ENCODE results near the gene PRDM5.

PRDM5 gene

GRCh38 chr4:120812216-120812615 is 110.3 kb downstream of the PRDM5 start:
- H3K27ac ChIP-seq (ENCODE audit: insufficient read depth in 1 of 2, low read depth in 1 of 2, low read length in 2 of 2, poor library complexity in 1 of 2, severe bottlenecking in 2 of 2): no peak overlapping the region
- no CpG with 5 or more reads among the region's 2 CpGs for WGBS (ENCODE audit: insufficient coverage)
- CTCF ChIA-PET: no interaction called here

GRCh38 chr4:120809518-120809917 is 113.0 kb downstream of the PRDM5 start:
- ChIA-PET POLR2A (no interaction called here), CTCF (interaction anchor here (0.9 kb wide), 1 partner anchor 92 kb away, joined by 3 read pairs; no protein-coding TSS in a partner anchor)
- H3K9me3 ChIP-seq (ENCODE audit: control extremely low read depth in 1 of 5, control insufficient read depth in 4 of 5, insufficient read depth in 2 of 5, low read depth in 1 of 5, low read length in 4 of 5): peaks cover 0 to 11% (median 3%) of the 10 kb centered on the region in 5 experiments
- peaks cover 0 to 3% (median 0%) of the 10 kb centered on the region in 4 experiments for H3K36me3 ChIP-seq (ENCODE audit: control insufficient read depth in 4 of 4, insufficient read depth in 4 of 4, low read length in 3 of 4)
- no peak for DNase-seq
- H3K27me3 ChIP-seq (replicated peaks in 2 of 5; ENCODE audit: control insufficient read depth in 4 of 5, insufficient read depth in 5 of 5, low read length in 4 of 5): no peaks in the 10 kb centered on the region
- 100% methylated on average over 1 of the region's 1 CpG for WGBS (ENCODE audit: insufficient coverage)
- no peak overlapping the region for H3K27ac ChIP-seq (ENCODE audit: insufficient read depth in 1 of 2, low read depth in 1 of 2, low read length in 2 of 2, poor library complexity in 1 of 2, severe bottlenecking in 2 of 2)
- no peak overlapping the region for H3K4me3 ChIP-seq (ENCODE audit: control insufficient read depth in 1 of 7, extremely low read depth in 1 of 7, insufficient read depth in 4 of 7, low read depth in 2 of 7, low read length in 6 of 7)
- no peaks in the 10 kb centered on the region for H3K4me1 ChIP-seq (ENCODE audit: control extremely low read depth in 1 of 4, control insufficient read depth in 4 of 4, insufficient read depth in 4 of 4, low read length in 3 of 4)

More at GRCh38 chr4:120812216-120812615, 110.3 kb downstream of the PRDM5 start:
- no peak overlapping the region for H3K4me3 ChIP-seq (ENCODE audit: control insufficient read depth in 1 of 7, extremely low read depth in 1 of 7, insufficient read depth in 4 of 7, low read depth in 2 of 7, low read length in 6 of 7)
- H3K4me1 ChIP-seq (ENCODE audit: control extremely low read depth in 1 of 4, control insufficient read depth in 4 of 4, insufficient read depth in 4 of 4, low read length in 3 of 4): no peaks in the 10 kb centered on the region
- POLR2A ChIA-PET: no interaction called here
- DNase-seq: no peak
- H3K36me3 ChIP-seq (ENCODE audit: control insufficient read depth in 4 of 4, insufficient read depth in 4 of 4, low read length in 3 of 4): peaks cover 0 to 2% (median 0%) of the 10 kb centered on the region in 4 experiments
- peaks cover 0 to 11% (median 3%) of the 10 kb centered on the region in 5 experiments for H3K9me3 ChIP-seq (ENCODE audit: control extremely low read depth in 1 of 5, control insufficient read depth in 4 of 5, insufficient read depth in 2 of 5, low read depth in 1 of 5, low read length in 4 of 5)
- no peaks in the 10 kb centered on the region for H3K27me3 ChIP-seq (replicated peaks in 2 of 5; ENCODE audit: control insufficient read depth in 4 of 5, insufficient read depth in 5 of 5, low read length in 4 of 5)

GRCh38 chr4:120808475-120809141 is 113.9 kb downstream of the PRDM5 start:
- H3K27me3 ChIP-seq (replicated peaks in 2 of 5; ENCODE audit: control insufficient read depth in 4 of 5, insufficient read depth in 5 of 5, low read length in 4 of 5): no peaks in the 10 kb centered on the region
- no peak for DNase-seq
- ChIA-PET POLR2A (no interaction called here), CTCF (interaction anchor here (0.9 kb wide), 1 partner anchor 9 kb away, joined by 3 read pairs; no protein-coding TSS in a partner anchor)
- H3K9me3 ChIP-seq (ENCODE audit: control extremely low read depth in 1 of 5, control insufficient read depth in 4 of 5, insufficient read depth in 2 of 5, low read depth in 1 of 5, low read length in 4 of 5): peaks cover 0 to 11% (median 3%) of the 10 kb centered on the region in 5 experiments
- no peak overlapping the region for H3K4me3 ChIP-seq (ENCODE audit: control insufficient read depth in 1 of 7, extremely low read depth in 1 of 7, insufficient read depth in 4 of 7, low read depth in 2 of 7, low read length in 6 of 7)
- no peaks in the 10 kb centered on the region for H3K4me1 ChIP-seq (ENCODE audit: control extremely low read depth in 1 of 4, control insufficient read depth in 4 of 4, insufficient read depth in 4 of 4, low read length in 3 of 4)
- H3K36me3 ChIP-seq (ENCODE audit: control insufficient read depth in 4 of 4, insufficient read depth in 4 of 4, low read length in 3 of 4): peaks cover 0 to 3% (median 0%) of the 10 kb centered on the region in 4 experiments
- WGBS (ENCODE audit: insufficient coverage): 99% methylated on average over 12 of the region's 24 CpGs
- no peak overlapping the region for H3K27ac ChIP-seq (ENCODE audit: insufficient read depth in 1 of 2, low read depth in 1 of 2, low read length in 2 of 2, poor library complexity in 1 of 2, severe bottlenecking in 2 of 2)

- no peaks in the 10 kb centered on the region for H3K9me3 ChIP-seq (ENCODE audit: control extremely low read depth in 1 of 5, control insufficient read depth in 4 of 5, insufficient read depth in 2 of 5, low read depth in 1 of 5, low read length in 4 of 5)
- no peak for DNase-seq
- no peaks in the 10 kb centered on the region for H3K36me3 ChIP-seq (ENCODE audit: control insufficient read depth in 4 of 4, insufficient read depth in 4 of 4, low read length in 3 of 4)
- no peaks in the 10 kb centered on the region for H3K27me3 ChIP-seq (replicated peaks in 2 of 5; ENCODE audit: control insufficient read depth in 4 of 5, insufficient read depth in 5 of 5, low read length in 4 of 5)
- WGBS (ENCODE audit: insufficient coverage): 89% methylated on average over 4 of the region's 5 CpGs
- no peak overlapping the region for H3K27ac ChIP-seq (ENCODE audit: insufficient read depth in 1 of 2, low read depth in 1 of 2, low read length in 2 of 2, poor library complexity in 1 of 2, severe bottlenecking in 2 of 2)
- H3K4me3 ChIP-seq (ENCODE audit: control insufficient read depth in 1 of 7, extremely low read depth in 1 of 7, insufficient read depth in 4 of 7, low read depth in 2 of 7, low read length in 6 of 7): no peak overlapping the region
- CTCF ChIA-PET: no interaction called here
- POLR2A ChIA-PET: no interaction called here
- no peaks in the 10 kb centered on the region for H3K4me1 ChIP-seq (ENCODE audit: control extremely low read depth in 1 of 4, control insufficient read depth in 4 of 4, insufficient read depth in 4 of 4, low read length in 3 of 4)
Measured at GRCh38 chr4:120801137-120801758, 121.3 kb downstream of the PRDM5 start.

DNA sequence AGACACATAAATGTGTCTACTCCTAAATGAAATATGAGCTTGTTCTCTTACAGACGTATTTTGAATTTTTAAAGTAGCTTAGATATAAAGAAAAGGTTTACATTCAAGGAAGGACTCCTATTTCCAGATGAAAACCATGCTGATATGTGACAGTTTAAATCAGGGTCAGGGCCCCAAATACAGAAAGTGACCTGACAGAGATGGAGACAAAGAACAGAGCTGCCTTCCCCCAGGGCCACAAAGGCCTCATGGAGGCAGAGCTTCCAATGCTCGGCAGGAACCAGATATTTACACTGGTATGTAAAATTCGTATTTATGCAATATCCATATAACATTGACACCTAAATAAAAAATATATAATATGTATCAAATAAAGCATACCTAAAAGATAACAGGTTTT is 124.0 kb downstream of the PRDM5 start:
- no peaks in the 10 kb centered on the region for H3K36me3 ChIP-seq (ENCODE audit: control insufficient read depth in 4 of 4, insufficient read depth in 4 of 4, low read length in 3 of 4)
- no peak overlapping the region for H3K27ac ChIP-seq (ENCODE audit: insufficient read depth in 1 of 2, low read depth in 1 of 2, low read length in 2 of 2, poor library complexity in 1 of 2, severe bottlenecking in 2 of 2)
- H3K27me3 ChIP-seq (replicated peaks in 2 of 5; ENCODE audit: control insufficient read depth in 4 of 5, insufficient read depth in 5 of 5, low read length in 4 of 5): no peaks in the 10 kb centered on the region
- H3K9me3 ChIP-seq (ENCODE audit: control extremely low read depth in 1 of 5, control insufficient read depth in 4 of 5, insufficient read depth in 2 of 5, low read depth in 1 of 5, low read length in 4 of 5): no peaks in the 10 kb centered on the region
- ChIA-PET CTCF (interaction anchor here (1.3 to 1.4 kb wide), 2 partner anchors 41 to 121 kb away, joined by 3 read pairs; no protein-coding TSS in a partner anchor), POLR2A (no interaction called here)
- no CpG with 5 or more reads among the region's 3 CpGs for WGBS (ENCODE audit: insufficient coverage)
- no peak overlapping the region for H3K4me3 ChIP-seq (ENCODE audit: control insufficient read depth in 1 of 7, extremely low read depth in 1 of 7, insufficient read depth in 4 of 7, low read depth in 2 of 7, low read length in 6 of 7)
- no peak for DNase-seq
- no peaks in the 10 kb centered on the region for H3K4me1 ChIP-seq (ENCODE audit: control extremely low read depth in 1 of 4, control insufficient read depth in 4 of 4, insufficient read depth in 4 of 4, low read length in 3 of 4)

- Histone ChIP-seq H3K36me3 (ENCODE audit: control insufficient read depth in 4 of 4, insufficient read depth in 4 of 4, low read length in 3 of 4) (no peaks in the 10 kb centered on the region), H3K4me3 (ENCODE audit: control insufficient read depth in 1 of 7, extremely low read depth in 1 of 7, insufficient read depth in 4 of 7, low read depth in 2 of 7, low read length in 6 of 7) (no peak overlapping the region), H3K27ac (ENCODE audit: insufficient read depth in 1 of 2, low read depth in 1 of 2, low read length in 2 of 2, poor library complexity in 1 of 2, severe bottlenecking in 2 of 2) (no peak overlapping the region), H3K27me3 (replicated peaks in 2 of 5; ENCODE audit: control insufficient read depth in 4 of 5, insufficient read depth in 5 of 5, low read length in 4 of 5) (no peaks in the 10 kb centered on the region), H3K9me3 (ENCODE audit: control extremely low read depth in 1 of 5, control insufficient read depth in 4 of 5, insufficient read depth in 2 of 5, low read depth in 1 of 5, low read length in 4 of 5) (no peaks in the 10 kb centered on the region), H3K4me1 (ENCODE audit: control extremely low read depth in 1 of 4, control insufficient read depth in 4 of 4, insufficient read depth in 4 of 4, low read length in 3 of 4) (peaks cover 0 to 3% (median 0%) of the 10 kb centered on the region in 4 experiments)
- no peak for DNase-seq
- no CpG with 5 or more reads among the region's 3 CpGs for WGBS (ENCODE audit: insufficient coverage)
- CTCF ChIA-PET: no interaction called here
- POLR2A ChIA-PET: no interaction called here
Measured at GRCh38 chr4:120796271-120796670, 126.3 kb downstream of the PRDM5 start.

GRCh38 chr4:120785202-120785601 is 137.3 kb downstream of the PRDM5 start:
- no CpG with 5 or more reads among the region's 2 CpGs for WGBS (ENCODE audit: insufficient coverage)
- CTCF ChIA-PET: no interaction called here

More at GRCh38 chr4:120785202-120785601, 137.3 kb downstream of the PRDM5 start:
- H3K4me3 ChIP-seq (ENCODE audit: control insufficient read depth in 1 of 7, extremely low read depth in 1 of 7, insufficient read depth in 4 of 7, low read depth in 2 of 7, low read length in 6 of 7): no peak overlapping the region
- H3K36me3 ChIP-seq (ENCODE audit: control insufficient read depth in 4 of 4, insufficient read depth in 4 of 4, low read length in 3 of 4): peaks cover 0 to 2% (median 0%) of the 10 kb centered on the region in 4 experiments
- peaks cover 0 to 1% (median 0%) of the 10 kb centered on the region in 5 experiments for H3K9me3 ChIP-seq (ENCODE audit: control extremely low read depth in 1 of 5, control insufficient read depth in 4 of 5, insufficient read depth in 2 of 5, low read depth in 1 of 5, low read length in 4 of 5)
- no peak overlapping the region for H3K27ac ChIP-seq (ENCODE audit: insufficient read depth in 1 of 2, low read depth in 1 of 2, low read length in 2 of 2, poor library complexity in 1 of 2, severe bottlenecking in 2 of 2)
- no peak for DNase-seq
- no peaks in the 10 kb centered on the region for H3K27me3 ChIP-seq (replicated peaks in 2 of 5; ENCODE audit: control insufficient read depth in 4 of 5, insufficient read depth in 5 of 5, low read length in 4 of 5)
- peaks cover 0 to 5% (median 0%) of the 10 kb centered on the region in 4 experiments for H3K4me1 ChIP-seq (ENCODE audit: control extremely low read depth in 1 of 4, control insufficient read depth in 4 of 4, insufficient read depth in 4 of 4, low read length in 3 of 4)
- POLR2A ChIA-PET: no interaction called here

Data from common myeloid progenitor, CD34-positive (primary cell).